Gastroesophageal sphincter (tissue), 3 donors: Measurements from ENCODE around the gene CLDN20.

Experiments
- CTCF ChIP-seq, 4 experiments: fragments of 200-600 bp in 2 of 4; fragments of 450-650 bp in 2 of 4; sonication (generic) in 1 of 4; IDR thresholded peaks; one replicate each; pipeline ENCODE4 v1.5.1; 2017 to 2019; ENCODE audit warnings: antibody characterized with exemption in 4 of 4, mild to moderate bottlenecking in 2 of 4, moderate library complexity in 2 of 4
- POLR2A ChIP-seq, 2 donors: fragments of 450-650 bp; IDR thresholded peaks; one replicate each; pipeline ENCODE4 v1.6.1; 2017; ENCODE audit warnings: antibody characterized with exemption in 2 of 2, mild to moderate bottlenecking in 2 of 2, moderate library complexity in 1 of 2
- POLR2AphosphoS5 ChIP-seq: sonication (generic); formaldehyde crosslinking; IDR thresholded peaks from one replicate; pipeline ENCODE4 v1.6.1; 2017; ENCODE audit warnings: antibody characterized with exemption

GRCh38 chr6:155267411-155267810, 3.6 kb downstream of the CLDN20 start:
- TF ChIP-seq POLR2A (IDR thresholded peaks at IDR 0.05): no peak
- no peak for TF ChIP-seq CTCF (IDR thresholded peaks at IDR 0.05)
- TF ChIP-seq POLR2AphosphoS5: no peak
